Transverse colon (tissue), 4 donors: Measurements from ENCODE around the gene DGUOK.

ENCODE experiments used
- CTCF ChIP-seq, 5 experiments: fragments of 200-600 bp in 3 of 5; fragments of 450-650 bp in 2 of 5; sonication (generic) in 3 of 5; IDR thresholded peaks; 1 replicate in 2 of 5; 2 replicates in 3 of 5; pipeline ENCODE4 v1.5.1; 2016 to 2017; ENCODE audit warnings: antibody characterized with exemption in 5 of 5, inconsistent platforms in 3 of 5, mild to moderate bottlenecking in 2 of 5, moderate library complexity in 1 of 5
- EP300 ChIP-seq: sonication (generic); formaldehyde crosslinking; IDR thresholded peaks from one replicate; pipeline ENCODE4 v1.6.1; 2017; ENCODE audit warnings: antibody characterized with exemption, low read depth
- POLR2A ChIP-seq: fragments of 450-650 bp; IDR thresholded peaks from one replicate; pipeline ENCODE4 v1.6.1; 2016; ENCODE audit warnings: antibody characterized with exemption, mild to moderate bottlenecking, moderate library complexity
- POLR2AphosphoS5 ChIP-seq, 3 donors: sonication (generic); formaldehyde crosslinking; IDR thresholded peaks; one replicate each; pipeline ENCODE4 v1.6.1; 2016; ENCODE audit warnings: antibody characterized with exemption in 3 of 3

DNA sequence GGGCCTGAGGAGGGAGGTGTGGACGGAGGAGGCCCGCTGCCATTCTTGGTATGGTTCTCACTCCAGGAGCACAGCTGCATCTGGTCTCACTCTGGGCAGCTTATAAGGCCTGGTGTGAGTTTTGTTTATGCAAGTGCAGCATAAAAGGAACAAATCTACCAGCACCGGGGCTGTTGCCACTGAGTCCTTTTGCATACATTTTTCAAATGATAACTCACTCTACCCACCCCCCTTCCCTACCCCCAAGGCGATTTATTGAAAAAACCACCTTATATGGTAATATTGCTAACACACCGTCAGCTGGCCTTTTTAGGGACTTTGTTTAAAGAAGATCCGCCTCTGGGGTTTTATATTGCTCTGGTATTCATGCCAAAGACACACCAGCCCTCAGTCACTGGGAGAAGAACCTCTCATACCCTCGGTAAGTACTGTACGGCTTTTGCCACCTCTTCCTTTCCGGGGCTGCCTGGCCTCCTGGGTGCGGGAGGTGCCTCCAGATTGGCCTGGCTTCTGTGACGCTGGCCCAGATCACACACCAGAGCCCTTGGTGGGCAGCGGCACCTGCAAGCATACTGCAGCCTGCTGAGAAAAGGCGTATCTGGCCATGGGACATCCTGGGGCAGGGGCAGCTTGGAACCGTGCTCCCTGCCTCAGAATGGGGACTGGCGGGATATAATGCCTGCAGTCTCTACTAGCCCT is 33.9 kb upstream of the DGUOK start, which contains the start of gene ACTG2:
- TF ChIP-seq POLR2A (peak; percentile 62), CTCF (IDR thresholded peaks at IDR 0.05) (no peak), POLR2AphosphoS5 (IDR thresholded peaks at IDR 0.05) (peak; percentile 78 to 86 (median 79)), EP300 (peak; percentile 54)
